ENCODE results near the gene TMCO4. TPM values are rescaled to one million over a fixed set of nuclear protein-coding genes. Genes with fewer than 3 reads are reported as not detected.

Gene TMCO4
- total and polyA plus RNA-seq, 2 donors (not counting 1 experiment from before 2014, with no cell fraction given) = 21.7 to 31.3 TPM

- Histone ChIP-seq H3K9me3 (ENCODE audit: control extremely low read depth in 1 of 3, control insufficient read depth in 2 of 3, insufficient read depth in 1 of 3, low read length in 2 of 3) (no peaks in the 10 kb centered on the region), H3K27ac (ENCODE audit: low read length in 2 of 2) (no peak overlapping the region), H3K79me2 (ENCODE audit: control insufficient read depth, insufficient read depth, low read length) (no peaks in the 10 kb centered on the region), H3K36me3 (replicated peaks in 1 of 2; ENCODE audit: control extremely low read depth in 1 of 2, control insufficient read depth in 1 of 2, extremely low read depth in 1 of 2, insufficient read depth in 2 of 2, low read length in 1 of 2) (peaks cover 0 to 23% of the 10 kb centered on the region in 2 experiments), H3K4me3 (ENCODE audit: control extremely low read depth in 1 of 5, extremely low read depth in 1 of 5, insufficient read depth in 1 of 5, low read depth in 2 of 5, low read length in 4 of 5) (no peak overlapping the region), H3K4me1 (ENCODE audit: control insufficient read depth in 2 of 2, insufficient read depth in 2 of 2, low read length in 2 of 2) (no peaks in the 10 kb centered on the region), H4K20me1 (ENCODE audit: control insufficient read depth, insufficient read depth, low read length, poor library complexity, severe bottlenecking) (no peaks in the 10 kb centered on the region), H3K9ac (ENCODE audit: low read length) (no peak overlapping the region), H2AFZ (ENCODE audit: insufficient read depth, low read depth, low read length, poor library complexity, severe bottlenecking) (no peak overlapping the region), H3K27me3 (replicated peaks in 1 of 4; ENCODE audit: control extremely low read depth in 1 of 4, control insufficient read depth in 3 of 4, insufficient read depth in 4 of 4, low read length in 3 of 4) (no peaks in the 10 kb centered on the region), H3K4me2 (replicated peaks; ENCODE audit: low read depth, low read length, poor library complexity, severe bottlenecking) (no peak overlapping the region)
- Mint-ChIP-seq H3K4me3 (no peak overlapping the region), H3K27me3 (no peaks in the 10 kb centered on the region), H3K9me3 (ENCODE audit: insufficient read depth) (no peaks in the 10 kb centered on the region), H3K4me1 (no peaks in the 10 kb centered on the region), H3K27ac (no peak overlapping the region)
- no peak for ATAC-seq (ENCODE audit: low read depth)
- TF ChIP-seq CTCF (IDR thresholded peaks at IDR 0.05) (no peak), EZH2 (IDR thresholded peaks at IDR 0.05; ENCODE audit: borderline replicate concordance, insufficient read depth, low read depth, low read length, poor library complexity, severe bottlenecking) (no peak)
- ChIA-PET CTCF (no interaction called here), POLR2A (interaction anchor here (0.7 kb wide), 1 partner anchor 22 kb away, joined by 10 read pairs; no protein-coding TSS in a partner anchor)
- 97% methylated on average over 4 of the region's 7 CpGs for WGBS (ENCODE audit: insufficient coverage)
- intact Hi-C loops (cut with micrococcal nuclease) = no loop called here
- no peak for DNase-seq
Observed at GRCh38 chr1:19758227-19758830, 41.4 kb downstream of the TMCO4 start.

GRCh38 chr1:19757641-19758040, 42.1 kb downstream of the TMCO4 start:
- Histone ChIP-seq H3K4me1 (ENCODE audit: control insufficient read depth in 2 of 2, insufficient read depth in 2 of 2, low read length in 2 of 2) (no peaks in the 10 kb centered on the region), H3K9me3 (ENCODE audit: control extremely low read depth in 1 of 3, control insufficient read depth in 2 of 3, insufficient read depth in 1 of 3, low read length in 2 of 3) (no peaks in the 10 kb centered on the region), H2AFZ (ENCODE audit: insufficient read depth, low read depth, low read length, poor library complexity, severe bottlenecking) (no peak overlapping the region), H4K20me1 (ENCODE audit: control insufficient read depth, insufficient read depth, low read length, poor library complexity, severe bottlenecking) (no peaks in the 10 kb centered on the region), H3K36me3 (replicated peaks in 1 of 2; ENCODE audit: control extremely low read depth in 1 of 2, control insufficient read depth in 1 of 2, extremely low read depth in 1 of 2, insufficient read depth in 2 of 2, low read length in 1 of 2) (peaks cover 0 to 26% of the 10 kb centered on the region in 2 experiments), H3K4me2 (replicated peaks; ENCODE audit: low read depth, low read length, poor library complexity, severe bottlenecking) (no peak overlapping the region), H3K27me3 (replicated peaks in 1 of 4; ENCODE audit: control extremely low read depth in 1 of 4, control insufficient read depth in 3 of 4, insufficient read depth in 4 of 4, low read length in 3 of 4) (no peaks in the 10 kb centered on the region), H3K9ac (ENCODE audit: low read length) (no peak overlapping the region), H3K27ac (ENCODE audit: low read length in 2 of 2) (no peak overlapping the region), H3K4me3 (ENCODE audit: control extremely low read depth in 1 of 5, extremely low read depth in 1 of 5, insufficient read depth in 1 of 5, low read depth in 2 of 5, low read length in 4 of 5) (no peak overlapping the region), H3K79me2 (ENCODE audit: control insufficient read depth, insufficient read depth, low read length) (no peaks in the 10 kb centered on the region)
- DNase-seq = no peak
- Mint-ChIP-seq H3K9me3 (ENCODE audit: insufficient read depth) (no peaks in the 10 kb centered on the region), H3K4me3 (no peak overlapping the region), H3K27ac (no peak overlapping the region), H3K27me3 (no peaks in the 10 kb centered on the region), H3K4me1 (no peaks in the 10 kb centered on the region)
- intact Hi-C loops (cut with micrococcal nuclease) = no loop called here
- ATAC-seq (ENCODE audit: low read depth) = no peak
- no peak for TF ChIP-seq CTCF (IDR thresholded peaks at IDR 0.05)
- TF ChIP-seq EZH2 (IDR thresholded peaks at IDR 0.05; ENCODE audit: borderline replicate concordance, insufficient read depth, low read depth, low read length, poor library complexity, severe bottlenecking) = no peak
- CTCF ChIA-PET = no interaction called here
- POLR2A ChIA-PET = no interaction called here
- WGBS (ENCODE audit: insufficient coverage) = 95% methylated on average over 3 of the region's 4 CpGs

Measured in B cell (primary cell).